ENCODE results near the gene GPR32. TPM values are rescaled to one million over a fixed set of nuclear protein-coding genes. Genes with fewer than 3 reads are reported as not detected.

GPR32 gene
- total and polyA plus RNA-seq, 8 donors, result not detected

DNA sequence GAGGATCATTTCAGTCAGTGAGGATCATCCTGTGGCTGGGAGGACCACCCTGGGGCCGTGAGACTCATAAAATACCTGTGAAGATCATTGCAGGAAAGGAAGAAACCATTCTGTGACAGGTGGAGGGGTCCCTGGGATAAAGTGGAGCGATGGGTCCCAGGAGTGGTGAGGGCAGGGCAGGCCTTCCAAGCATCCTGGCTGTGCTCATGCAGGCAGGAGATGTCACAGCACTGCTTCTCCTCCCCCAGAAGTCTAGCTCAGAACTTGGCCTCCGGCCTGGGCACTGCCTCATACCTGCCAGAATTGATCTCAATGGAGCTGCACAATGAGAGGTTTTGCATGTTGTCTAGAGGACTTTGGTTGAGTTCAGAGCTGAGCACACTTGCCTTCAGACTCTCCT is 42.2 kb downstream of the GPR32 start:
- H3K36me3 ChIP-seq, result no peaks in the 10 kb centered on the region
- ATAC-seq, result no peak
- no peaks in the 10 kb centered on the region for H3K4me1 ChIP-seq
- no peak overlapping the region for H3K27ac ChIP-seq
- peaks cover 0 to 3% of the 10 kb centered on the region in 2 donors for H3K9me3 ChIP-seq
- DNase-seq, result no peak
- TF ChIP-seq, protein P1, sequence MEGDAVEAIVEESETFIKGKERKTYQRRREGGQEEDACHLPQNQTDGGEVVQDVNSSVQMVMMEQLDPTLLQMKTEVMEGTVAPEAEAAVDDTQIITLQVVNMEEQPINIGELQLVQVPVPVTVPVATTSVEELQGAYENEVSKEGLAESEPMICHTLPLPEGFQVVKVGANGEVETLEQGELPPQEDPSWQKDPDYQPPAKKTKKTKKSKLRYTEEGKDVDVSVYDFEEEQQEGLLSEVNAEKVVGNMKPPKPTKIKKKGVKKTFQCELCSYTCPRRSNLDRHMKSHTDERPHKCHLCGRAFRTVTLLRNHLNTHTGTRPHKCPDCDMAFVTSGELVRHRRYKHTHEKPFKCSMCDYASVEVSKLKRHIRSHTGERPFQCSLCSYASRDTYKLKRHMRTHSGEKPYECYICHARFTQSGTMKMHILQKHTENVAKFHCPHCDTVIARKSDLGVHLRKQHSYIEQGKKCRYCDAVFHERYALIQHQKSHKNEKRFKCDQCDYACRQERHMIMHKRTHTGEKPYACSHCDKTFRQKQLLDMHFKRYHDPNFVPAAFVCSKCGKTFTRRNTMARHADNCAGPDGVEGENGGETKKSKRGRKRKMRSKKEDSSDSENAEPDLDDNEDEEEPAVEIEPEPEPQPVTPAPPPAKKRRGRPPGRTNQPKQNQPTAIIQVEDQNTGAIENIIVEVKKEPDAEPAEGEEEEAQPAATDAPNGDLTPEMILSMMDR (IDR thresholded peaks at IDR 0.05), result no peak
- H3K4me3 ChIP-seq, result no peak overlapping the region
- intact Hi-C loops (cut with DNase I), result no loop called here
- peaks cover 0 to 52% of the 10 kb centered on the region in 2 donors for H3K27me3 ChIP-seq

DNA sequence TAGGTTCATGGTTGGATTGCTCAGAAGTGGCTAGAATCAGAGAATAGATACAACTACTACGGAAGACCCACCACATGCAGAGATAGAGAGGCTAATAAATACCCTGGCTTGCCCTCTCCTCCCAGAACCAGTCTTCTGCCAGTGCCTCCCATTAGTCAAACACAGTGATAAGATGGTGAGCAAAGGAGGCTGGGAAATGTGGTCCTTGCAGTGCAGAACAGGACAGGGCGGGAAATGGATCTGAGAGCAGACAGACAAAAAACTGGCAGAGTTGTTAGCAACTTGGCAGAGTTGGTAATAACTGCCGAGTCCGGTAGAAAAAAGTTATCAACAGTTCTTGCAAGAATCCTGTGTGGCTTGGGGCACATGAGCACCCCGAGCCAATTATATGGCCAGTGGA is 44.6 kb downstream of the GPR32 start:
- Histone ChIP-seq H3K4me3 (no peak overlapping the region), H3K27me3 (peaks cover 16 to 76% of the 10 kb centered on the region in 2 donors), H3K9me3 (peaks cover 0 to 3% of the 10 kb centered on the region in 2 donors), H3K4me1 (peaks cover 0 to 4% of the 10 kb centered on the region in 2 donors), H3K36me3 (no peaks in the 10 kb centered on the region), H3K27ac (no peak overlapping the region)
- ATAC-seq (no peak), DNase-seq (no peak)
- intact Hi-C loops (cut with DNase I), result no loop called here
- TF ChIP-seq, protein P1 (IDR thresholded peaks at IDR 0.05), result no peak

DNA sequence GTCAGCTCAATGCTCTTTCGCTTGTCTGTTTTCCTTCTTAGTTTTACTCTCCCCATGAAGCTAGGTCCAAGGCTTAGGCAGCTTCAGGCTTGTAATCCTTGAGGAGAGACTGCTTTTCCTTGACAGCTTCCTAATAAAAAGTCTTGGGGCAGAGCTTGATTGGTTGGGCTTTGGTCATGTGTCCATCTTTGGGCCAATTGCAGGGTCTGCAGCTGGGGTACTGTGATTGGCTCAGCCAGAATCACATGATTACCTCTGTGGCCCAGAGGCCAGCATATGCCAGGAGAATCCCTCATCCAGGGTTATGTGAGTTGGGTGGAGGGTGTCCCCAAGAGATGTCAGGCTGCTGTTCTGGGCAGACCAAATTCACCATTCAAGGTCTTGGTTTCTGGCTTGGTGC is 45.2 kb downstream of the GPR32 start:
- DNase-seq (no peak), ATAC-seq (no peak)
- Histone ChIP-seq H3K27ac (no peak overlapping the region), H3K4me3 (no peak overlapping the region), H3K9me3 (peaks cover 0 to 3% of the 10 kb centered on the region in 2 donors), H3K4me1 (peaks cover 0 to 4% of the 10 kb centered on the region in 2 donors), H3K36me3 (no peaks in the 10 kb centered on the region), H3K27me3 (peaks cover 16 to 81% of the 10 kb centered on the region in 2 donors)
- intact Hi-C loops (cut with DNase I), result no loop called here
- TF ChIP-seq, protein P1 (IDR thresholded peaks at IDR 0.05), result no peak

GRCh38 chr19:50817941-50818858 is 47.9 kb downstream of the GPR32 start:
- H3K4me3 ChIP-seq, result peak overlapping the region; percentile 7 to 21
- ATAC-seq, result peak; percentile 71
- peaks cover 16 to 98% of the 10 kb centered on the region in 2 donors for H3K27me3 ChIP-seq
- peaks cover 0 to 3% of the 10 kb centered on the region in 2 donors for H3K9me3 ChIP-seq
- peaks cover 0 to 4% of the 10 kb centered on the region in 2 donors for H3K4me1 ChIP-seq
- no peaks in the 10 kb centered on the region for H3K36me3 ChIP-seq
- TF ChIP-seq, protein P1 (IDR thresholded peaks at IDR 0.05), result no peak
- H3K27ac ChIP-seq, result no peak overlapping the region
- intact Hi-C loops (cut with DNase I), result no loop called here
- peak in 1 of 4 donors; percentile 83 for DNase-seq

- TF ChIP-seq, protein P1 (IDR thresholded peaks at IDR 0.05), result no peak
- no peak overlapping the region for H3K27ac ChIP-seq
- no peak for ATAC-seq
- DNase-seq, result no peak
- no peak overlapping the region for H3K4me3 ChIP-seq
- H3K27me3 ChIP-seq, result peaks cover 16 to 98% of the 10 kb centered on the region in 2 donors
- peaks cover 0 to 3% of the 10 kb centered on the region in 2 donors for H3K9me3 ChIP-seq
- H3K4me1 ChIP-seq, result peaks cover 0 to 4% of the 10 kb centered on the region in 2 donors
- intact Hi-C loops (cut with DNase I), result no loop called here
- no peaks in the 10 kb centered on the region for H3K36me3 ChIP-seq
Measured at GRCh38 chr19:50818859-50819472, 48.7 kb downstream of the GPR32 start.

Measured in left lung (tissue), 10 donors.